Testis (tissue), 3 donors: ENCODE data around the gene TTC7B. TPM values are rescaled to one million over a fixed set of nuclear protein-coding genes. Genes with fewer than 3 reads are reported as not detected.

Source experiments
- DNase-seq: peaks from one replicate; pipeline ENCODE4 v3.0.0-alpha.2; 2019
- H3K27ac ChIP-seq, 2 donors: fragments of 200-600 bp; sonication (generic); one replicate each; pipeline ENCODE4 v1.5.1; 2019
- H3K27me3 ChIP-seq: fragments of 200-600 bp; sonication (generic); one replicate; pipeline ENCODE4 v1.5.1; 2019
- H3K36me3 ChIP-seq: fragments of 200-600 bp; sonication (generic); one replicate; pipeline ENCODE4 v1.5.1; 2017; ENCODE audit warnings: low read depth; ENCODE audit errors: missing control alignments
- H3K4me1 ChIP-seq: fragments of 200-600 bp; sonication (generic); one replicate; pipeline ENCODE4 v1.5.1; 2019
- H3K4me3 ChIP-seq, 2 donors: fragments of 200-600 bp; sonication (generic); one replicate each; pipeline ENCODE4 v1.5.1; 2017 to 2019
- H3K9me3 ChIP-seq: fragments of 200-600 bp; sonication (generic); one replicate; pipeline ENCODE4 v1.5.1; 2017
- POLR2A ChIP-seq: fragments of 450-650 bp; IDR thresholded peaks from one replicate; pipeline ENCODE4 v1.6.1; 2017; ENCODE audit warnings: antibody characterized with exemption, mild to moderate bottlenecking, moderate library complexity
- WGBS, 2 donors: methylation state at CpG; one replicate each; pipeline ENCODE4 v1.1.5; 2018; 5-methylcytosine and 5-hydroxymethylcytosine counted together
- intact Hi-C: fragments of 100-400 bp; cut with DNase I; formaldehyde crosslinking; loops from one replicate; pipeline ENCODE4 v1.15.1; 2023; ENCODE audit warnings: low total_unique reads
- polyA plus RNA-seq: library from polyadenylated mRNA; stranded (reverse); fragments of 350-450 nt; fragmentation: Illumina TruSeq; extraction: RNeasy Lipid Tissue Mini Kit (QIAGEN cat#74804); gene quantifications from one replicate; pipeline ENCODE4 v1.2.3, GENCODE V29; 2014; ENCODE audit warnings: low read depth, low replicate concordance; ENCODE audit not compliant: insufficient read depth
- total RNA-seq, 2 donors: library from RNA; depleted of rRNA; stranded (reverse); fragments of >200 nt; gene quantifications; one replicate each; pipeline ENCODE4 v1.2.3, GENCODE V29; 2016
- TF ChIP-seq, protein P1 (sequence below), 3 experiments: fragments of 450-650 bp in 2 of 3; fragments of 200-600 bp in 1 of 3; sonication (generic) in 1 of 3; IDR thresholded peaks; one replicate each; pipeline ENCODE4 v1.5.1; 2016 to 2019; ENCODE audit warnings: antibody characterized with exemption in 3 of 3, mild to moderate bottlenecking in 2 of 3, moderate library complexity in 1 of 3

The TTC7B gene
- total and polyA plus RNA-seq, 3 donors from 2014 or later, result 11.3 to 17.0 (median 12.1) TPM

- intact Hi-C loops, result no loop called here
- Histone ChIP-seq H3K27me3 (no peaks in the 10 kb centered on the region), H3K4me3 (no peak overlapping the region), H3K9me3 (no peaks in the 10 kb centered on the region), H3K4me1 (no peaks in the 10 kb centered on the region), H3K27ac (no peak overlapping the region), H3K36me3 (no peaks in the 10 kb centered on the region)
- WGBS, 2 donors, result 92 to 98% methylated on average over 6 to 8 of the region's 8 CpGs
- DNase-seq, result no peak
- TF ChIP-seq POLR2A, result no peak
- TF ChIP-seq, protein P1, sequence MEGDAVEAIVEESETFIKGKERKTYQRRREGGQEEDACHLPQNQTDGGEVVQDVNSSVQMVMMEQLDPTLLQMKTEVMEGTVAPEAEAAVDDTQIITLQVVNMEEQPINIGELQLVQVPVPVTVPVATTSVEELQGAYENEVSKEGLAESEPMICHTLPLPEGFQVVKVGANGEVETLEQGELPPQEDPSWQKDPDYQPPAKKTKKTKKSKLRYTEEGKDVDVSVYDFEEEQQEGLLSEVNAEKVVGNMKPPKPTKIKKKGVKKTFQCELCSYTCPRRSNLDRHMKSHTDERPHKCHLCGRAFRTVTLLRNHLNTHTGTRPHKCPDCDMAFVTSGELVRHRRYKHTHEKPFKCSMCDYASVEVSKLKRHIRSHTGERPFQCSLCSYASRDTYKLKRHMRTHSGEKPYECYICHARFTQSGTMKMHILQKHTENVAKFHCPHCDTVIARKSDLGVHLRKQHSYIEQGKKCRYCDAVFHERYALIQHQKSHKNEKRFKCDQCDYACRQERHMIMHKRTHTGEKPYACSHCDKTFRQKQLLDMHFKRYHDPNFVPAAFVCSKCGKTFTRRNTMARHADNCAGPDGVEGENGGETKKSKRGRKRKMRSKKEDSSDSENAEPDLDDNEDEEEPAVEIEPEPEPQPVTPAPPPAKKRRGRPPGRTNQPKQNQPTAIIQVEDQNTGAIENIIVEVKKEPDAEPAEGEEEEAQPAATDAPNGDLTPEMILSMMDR (IDR thresholded peaks at IDR 0.05), result no peak
Measured at GRCh38 chr14:90504643-90505042, 311.6 kb downstream of the TTC7B start.

GRCh38 chr14:90503582-90503981, 312.6 kb downstream of the TTC7B start:
- no peaks in the 10 kb centered on the region for H3K27me3 ChIP-seq
- no peak overlapping the region for H3K27ac ChIP-seq
- intact Hi-C loops, result no loop called here
- no peak overlapping the region for H3K4me3 ChIP-seq
- 65 to 69% methylated on average over 5 of the region's 5 CpGs for WGBS, 2 donors
- no peak for TF ChIP-seq POLR2A
- TF ChIP-seq, protein P1 (IDR thresholded peaks at IDR 0.05), result no peak
- H3K4me1 ChIP-seq, result no peaks in the 10 kb centered on the region
- no peaks in the 10 kb centered on the region for H3K36me3 ChIP-seq
- H3K9me3 ChIP-seq, result no peaks in the 10 kb centered on the region
- peak; percentile 61 for DNase-seq

DNA sequence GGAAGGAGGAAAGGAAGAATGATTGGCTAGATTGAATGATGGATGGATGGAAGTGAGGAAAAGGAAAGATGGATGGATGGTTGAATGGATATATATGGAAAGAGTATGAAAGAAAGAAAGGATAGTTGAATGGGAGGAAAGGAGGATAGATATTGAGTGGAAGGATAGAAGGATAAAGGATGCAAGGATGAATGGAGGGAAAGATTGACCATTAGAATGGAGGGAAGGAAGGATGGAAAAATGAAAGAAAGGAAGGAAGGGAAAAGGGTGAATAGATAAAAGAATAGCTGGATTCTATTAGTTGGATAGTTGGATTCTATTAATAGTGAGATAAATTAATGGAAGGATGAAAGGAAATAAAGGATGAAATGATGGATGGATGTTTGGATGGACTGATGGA, 313.5 kb downstream of the TTC7B start:
- no peak overlapping the region for H3K27ac ChIP-seq
- TF ChIP-seq POLR2A, result no peak
- TF ChIP-seq, protein P1 (IDR thresholded peaks at IDR 0.05), result no peak
- H3K9me3 ChIP-seq, result no peaks in the 10 kb centered on the region
- no peaks in the 10 kb centered on the region for H3K36me3 ChIP-seq
- H3K27me3 ChIP-seq, result no peaks in the 10 kb centered on the region
- no peak overlapping the region for H3K4me3 ChIP-seq
- DNase-seq, result no peak
- intact Hi-C loops, result no loop called here
- no peaks in the 10 kb centered on the region for H3K4me1 ChIP-seq

- H3K9me3 ChIP-seq, result no peaks in the 10 kb centered on the region
- H3K36me3 ChIP-seq, result no peaks in the 10 kb centered on the region
- DNase-seq, result no peak
- no peak overlapping the region for H3K27ac ChIP-seq
- H3K4me3 ChIP-seq, result no peak overlapping the region
- H3K4me1 ChIP-seq, result no peaks in the 10 kb centered on the region
- WGBS, 2 donors, result 88 to 91% methylated on average over 11 to 19 of the region's 19 CpGs
- no peaks in the 10 kb centered on the region for H3K27me3 ChIP-seq
- TF ChIP-seq, protein P1 (IDR thresholded peaks at IDR 0.05), result no peak
- no peak for TF ChIP-seq POLR2A
- intact Hi-C loops, result no loop called here
Measured at GRCh38 chr14:90500665-90501370, 315.4 kb downstream of the TTC7B start.
